Liver (tissue), 9 donors: ENCODE results near the gene ARMH1. TPM values are rescaled to one million over a fixed set of nuclear protein-coding genes. Genes with fewer than 3 reads are reported as not detected.

Source experiments
- DNase-seq: peaks from one replicate; pipeline ENCODE4 v3.0.0-alpha.2; 2017; ENCODE audit warnings: low spot score
- H3K27ac ChIP-seq, 2 donors: one replicate each; pipeline ENCODE4 v1.7.0; 2013; ENCODE audit warnings: inconsistent platforms in 2 of 2, low read length in 2 of 2, control low read depth in 1 of 2, low read depth in 1 of 2, mild to moderate bottlenecking in 1 of 2
- H3K27me3 ChIP-seq, 4 donors: one replicate each; pipeline versions ENCODE4 v1.6.1 to v1.7.0; 2013; ENCODE audit warnings: low read length in 3 of 4, inconsistent platforms in 1 of 4, mild to moderate bottlenecking in 1 of 4, moderate library complexity in 1 of 4; ENCODE audit not compliant: control insufficient read depth in 4 of 4, insufficient read depth in 4 of 4
- H3K36me3 ChIP-seq, 4 donors: one replicate each; pipeline versions ENCODE4 v1.6.1 to v1.7.0; 2013; ENCODE audit warnings: low read length in 3 of 4, mild to moderate bottlenecking in 3 of 4, low read depth in 1 of 4, moderate library complexity in 1 of 4; ENCODE audit not compliant: control insufficient read depth in 4 of 4, insufficient read depth in 3 of 4
- H3K4me1 ChIP-seq, 4 donors: one replicate each; pipeline versions ENCODE4 v1.6.1 to v1.7.0; 2013; ENCODE audit warnings: low read length in 3 of 4, mild to moderate bottlenecking in 3 of 4, moderate library complexity in 1 of 4; ENCODE audit not compliant: control insufficient read depth in 4 of 4, insufficient read depth in 4 of 4
- H3K4me3 ChIP-seq, 3 donors: one replicate each; pipeline versions ENCODE4 v1.6.1 to v1.7.0; 2013; ENCODE audit warnings: low read length in 3 of 3, control low read depth in 1 of 3, low read depth in 1 of 3, mild to moderate bottlenecking in 1 of 3
- H3K9ac ChIP-seq, 2 donors: one replicate each; pipeline ENCODE4 v1.7.0; 2013; ENCODE audit warnings: low read length in 2 of 2, mild to moderate bottlenecking in 2 of 2, moderate library complexity in 2 of 2, control low read depth in 1 of 2, low read depth in 1 of 2
- H3K9me3 ChIP-seq, 4 donors: one replicate each; pipeline versions ENCODE4 v1.6.1 to v1.7.0; 2013; ENCODE audit warnings: low read length in 3 of 4; ENCODE audit not compliant: control insufficient read depth in 4 of 4
- ATF3 ChIP-seq: IDR thresholded peaks from 2 replicates; pipeline ENCODE4 v1.6.1; 2016; ENCODE audit warnings: antibody characterized with exemption
- CTCF ChIP-seq: fragments of 150-350 bp; IDR thresholded peaks from 2 replicates; pipeline ENCODE4 v1.5.1; 2017; ENCODE audit warnings: improper control_type of control experiment, low read depth, low read length; ENCODE audit not compliant: missing input control
- EGR1 ChIP-seq, 2 donors: IDR thresholded peaks; 2 replicates each; pipeline ENCODE4 v1.6.1; 2016 to 2018; ENCODE audit warnings: antibody characterized with exemption in 2 of 2, low read depth in 2 of 2
- FOXA1 ChIP-seq: IDR thresholded peaks from 2 replicates; pipeline ENCODE4 v1.6.1; 2016; ENCODE audit warnings: antibody characterized with exemption
- FOXA2 ChIP-seq: IDR thresholded peaks from 2 replicates; pipeline ENCODE4 v1.6.1; 2016; ENCODE audit warnings: antibody characterized with exemption
- GABPA ChIP-seq, 2 donors: IDR thresholded peaks in 1 of 2; conservative IDR thresholded peaks in 1 of 2; 2 replicates each; pipeline ENCODE4 v1.6.1; 2016; ENCODE audit warnings: antibody characterized with exemption in 2 of 2, mild to moderate bottlenecking in 1 of 2, moderate library complexity in 1 of 2
- HNF4A ChIP-seq, 2 donors: conservative IDR thresholded peaks; 2 replicates each; pipeline ENCODE4 v1.6.1; 2016; ENCODE audit warnings: antibody characterized with exemption in 2 of 2, mild to moderate bottlenecking in 2 of 2
- HNF4G ChIP-seq: IDR thresholded peaks from 2 replicates; pipeline ENCODE4 v1.6.1; 2016; ENCODE audit warnings: antibody characterized with exemption
- JUND ChIP-seq, 2 donors: IDR thresholded peaks; 2 replicates each; pipeline ENCODE4 v1.6.1; 2016; ENCODE audit warnings: antibody characterized with exemption in 2 of 2
- MAX ChIP-seq: IDR thresholded peaks from 2 replicates; pipeline ENCODE4 v1.6.1; 2016; ENCODE audit warnings: antibody characterized with exemption
- NR2F2 ChIP-seq: IDR thresholded peaks from 2 replicates; pipeline ENCODE4 v1.6.1; 2016; ENCODE audit warnings: antibody characterized with exemption
- RAD21 ChIP-seq, 2 donors: IDR thresholded peaks; 2 replicates each; pipeline ENCODE4 v1.6.1; 2016; ENCODE audit warnings: antibody characterized with exemption in 2 of 2, mild to moderate bottlenecking in 2 of 2
- REST ChIP-seq: IDR thresholded peaks from 2 replicates; pipeline ENCODE4 v1.6.1; 2016; ENCODE audit warnings: antibody characterized with exemption, mild to moderate bottlenecking
- RXRA ChIP-seq, 2 donors: IDR thresholded peaks; 2 replicates each; pipeline ENCODE4 v1.6.1; 2017 to 2018; ENCODE audit warnings: antibody characterized with exemption in 2 of 2, mild to moderate bottlenecking in 1 of 2
- SP1 ChIP-seq: IDR thresholded peaks from 2 replicates; pipeline ENCODE4 v1.6.1; 2018; ENCODE audit warnings: antibody characterized with exemption, mild to moderate bottlenecking
- TAF1 ChIP-seq: conservative IDR thresholded peaks from 2 replicates; pipeline ENCODE4 v1.6.1; 2016; ENCODE audit warnings: antibody characterized with exemption, mild to moderate bottlenecking
- YY1 ChIP-seq: IDR thresholded peaks from 2 replicates; pipeline ENCODE4 v1.6.1; 2016; ENCODE audit warnings: antibody characterized with exemption, mild to moderate bottlenecking
- ZBTB33 ChIP-seq: IDR thresholded peaks from 2 replicates; pipeline ENCODE4 v1.6.1; 2016; ENCODE audit warnings: antibody characterized with exemption
- WGBS: extraction: QIAGEN DNeasy Blood & Tissue Kit; methylation state at CpG from one replicate; pipeline ENCODE4 v1.1.7; 2013; 5-methylcytosine and 5-hydroxymethylcytosine counted together
- polyA plus RNA-seq, 2 donors: library from polyadenylated mRNA; stranded (reverse) in 1 of 2; unstranded in 1 of 2; fragments of 200-250 nt in 1 of 2; fragments of >200 nt in 1 of 2; fragmentation: Nextera tagmentation in 1 of 2; extraction: Ambion mirVana in 1 of 2; gene quantifications; one replicate each; pipeline versions ENCODE4 v1.2.1 to v1.2.3, GENCODE V29; 2013 to 2015
- total RNA-seq, 2 donors: library from RNA; depleted of rRNA; stranded (reverse); fragments of >200 nt; gene quantifications; one replicate each; pipeline ENCODE4 v1.2.3, GENCODE V29; 2014
- donor health status: healthy.
- donor health status: healthy.
- donor health status: healthy.
- donor health status: healthy.
- donor health status: healthy.

ARMH1 gene
- total and polyA plus RNA-seq, 4 donors = 2.2 to 20.3 (median 5.5) TPM

- WGBS = 65% methylated on average over 5 of the region's 5 CpGs
- TF ChIP-seq TAF1 (peak; percentile 43), HNF4A (conservative IDR thresholded peaks at IDR 0.05) (peak in 1 of 2 donors; percentile 56), RXRA (IDR thresholded peaks at IDR 0.05) (peak; percentile 10 to 54), FOXA1 (no peak)
- Histone ChIP-seq H3K9ac (no peak overlapping the region), H3K27me3 (no peaks in the 10 kb centered on the region), H3K4me1 (peaks cover 9 to 80% (median 56%) of the 10 kb centered on the region in 4 donors), H3K36me3 (no peaks in the 10 kb centered on the region), H3K4me3 (no peak overlapping the region), H3K27ac (peak overlapping the region; percentile 89 to 99), H3K9me3 (no peaks in the 10 kb centered on the region)
- no peak for DNase-seq
Measured at GRCh38 chr1:44676484-44677200, 2.1 kb downstream of the ARMH1 start.

- 43% methylated on average over 6 of the region's 6 CpGs for WGBS
- no peaks in the 10 kb centered on the region for H3K9me3 ChIP-seq
- TF ChIP-seq TAF1 (no peak), YY1 (peak; percentile 97), FOXA1 (peak; percentile 25), HNF4A (conservative IDR thresholded peaks at IDR 0.05) (peak; percentile 70 to 74), JUND (IDR thresholded peaks at IDR 0.05) (peak in 1 of 2 donors; percentile 21), RXRA (IDR thresholded peaks at IDR 0.05) (peak; percentile 82 to 86), SP1 (peak; percentile 78), CTCF (peak; percentile 76), NR2F2 (peak; percentile 28), REST (peak; percentile 82), GABPA (IDR thresholded peaks at IDR 0.05 in 1 of 2, conservative IDR thresholded peaks at IDR 0.05 in 1 of 2) (peak in 1 of 2 donors; percentile 49), RAD21 (IDR thresholded peaks at IDR 0.05) (peak; percentile 76 to 82), ZBTB33 (no peak), FOXA2 (peak; percentile 68), HNF4G (peak; percentile 34), ATF3 (no peak), MAX (peak; percentile 73), EGR1 (IDR thresholded peaks at IDR 0.05; ENCODE audit: low read depth in 2 of 2) (peak; percentile 50 to 62)
- peak overlapping the region; percentile 89 to 99 for H3K27ac ChIP-seq
- no peaks in the 10 kb centered on the region for H3K27me3 ChIP-seq
- H3K9ac ChIP-seq = no peak overlapping the region
- DNase-seq = no peak
- H3K4me3 ChIP-seq = no peak overlapping the region
- no peaks in the 10 kb centered on the region for H3K36me3 ChIP-seq
- peaks cover 9 to 80% (median 53%) of the 10 kb centered on the region in 4 donors for H3K4me1 ChIP-seq
Measured at GRCh38 chr1:44677201-44677766, 2.8 kb downstream of the ARMH1 start.
